Nephron progenitor cell (in vitro differentiated cells): ENCODE measurements around the gene DOCK9.
"Not testable (repeated sequence)": the region's sequence is repeated elsewhere in the genome, so short reads cannot be mapped to it uniquely, and the experiment has no call there.

ENCODE experiments used
- DNase-seq: peaks from one replicate; pipeline ENCODE4 v3.0.0; 2021
- H3K27ac Mint-ChIP-seq: 2 replicates; pipeline ENCODE4 v1.8.0; 2021; ENCODE audit warnings: mild to moderate bottlenecking, moderate library complexity, mixed read lengths
- H3K27me3 Mint-ChIP-seq: 2 replicates; pipeline ENCODE4 v1.8.0; 2021; ENCODE audit warnings: mild to moderate bottlenecking, low read depth, mixed read lengths; ENCODE audit not compliant: poor library complexity
- H3K36me3 Mint-ChIP-seq: 2 replicates; pipeline ENCODE4 v1.8.0; 2021; ENCODE audit warnings: low read depth, mixed read lengths
- H3K4me1 Mint-ChIP-seq: 2 replicates; pipeline ENCODE4 v1.8.0; 2021; ENCODE audit warnings: mixed read lengths
- H3K4me3 Mint-ChIP-seq: 2 replicates; pipeline ENCODE4 v1.8.0; 2021; ENCODE audit warnings: mild to moderate bottlenecking, moderate library complexity, mixed read lengths
- H3K9me3 Mint-ChIP-seq: 2 replicates; pipeline ENCODE4 v1.8.0; 2021; ENCODE audit warnings: mild to moderate bottlenecking, moderate library complexity, mixed read lengths
- CTCF ChIP-seq: fragments of 200-600 bp; sonication (generic); IDR thresholded peaks from 2 replicates; pipeline ENCODE4 v1.5.0; 2021; ENCODE audit warnings: antibody characterized with exemption

The DOCK9 gene

GRCh38 chr13:98820300-98820699, 157.6 kb downstream of the DOCK9 start:
- no peak for DNase-seq
- H3K4me1 Mint-ChIP-seq, result peaks cover 16% of the 10 kb centered on the region
- no peak overlapping the region for H3K4me3 Mint-ChIP-seq
- H3K27me3 Mint-ChIP-seq, result peaks cover 3% of the 10 kb centered on the region
- TF ChIP-seq CTCF, result no peak
- no peak overlapping the region for H3K27ac Mint-ChIP-seq
- no peaks in the 10 kb centered on the region for H3K9me3 Mint-ChIP-seq
- H3K36me3 Mint-ChIP-seq, result no peaks in the 10 kb centered on the region

GRCh38 chr13:98819382-98820010, 158.4 kb downstream of the DOCK9 start:
- no peak overlapping the region for H3K4me3 Mint-ChIP-seq
- no peaks in the 10 kb centered on the region for H3K9me3 Mint-ChIP-seq
- DNase-seq, result no peak
- no peaks in the 10 kb centered on the region for H3K36me3 Mint-ChIP-seq
- H3K27me3 Mint-ChIP-seq, result peaks cover 3% of the 10 kb centered on the region
- peaks cover 11% of the 10 kb centered on the region for H3K4me1 Mint-ChIP-seq
- TF ChIP-seq CTCF, result no peak
- no peak overlapping the region for H3K27ac Mint-ChIP-seq

GRCh38 chr13:98816406-98816805, 161.5 kb downstream of the DOCK9 start:
- no peaks in the 10 kb centered on the region for H3K9me3 Mint-ChIP-seq
- peaks cover 4% of the 10 kb centered on the region for H3K4me1 Mint-ChIP-seq
- H3K36me3 Mint-ChIP-seq, result no peaks in the 10 kb centered on the region
- no peak for TF ChIP-seq CTCF
- peak overlapping the region; percentile 17 for H3K27ac Mint-ChIP-seq
- no peak overlapping the region for H3K4me3 Mint-ChIP-seq
- no peak for DNase-seq
- H3K27me3 Mint-ChIP-seq, result peaks cover 3% of the 10 kb centered on the region

GRCh38 chr13:98813993-98814392, 163.9 kb downstream of the DOCK9 start:
- no peaks in the 10 kb centered on the region for H3K4me1 Mint-ChIP-seq
- no peak overlapping the region for H3K27ac Mint-ChIP-seq
- H3K9me3 Mint-ChIP-seq, result no peaks in the 10 kb centered on the region
- H3K27me3 Mint-ChIP-seq, result peaks cover 3% of the 10 kb centered on the region
- peaks cover 3% of the 10 kb centered on the region for H3K36me3 Mint-ChIP-seq
- no peak for TF ChIP-seq CTCF
- no peak overlapping the region for H3K4me3 Mint-ChIP-seq
- no peak for DNase-seq

- H3K27me3 Mint-ChIP-seq, H3K4me1 Mint-ChIP-seq, H3K4me3 Mint-ChIP-seq, H3K27ac Mint-ChIP-seq, H3K9me3 Mint-ChIP-seq, DNase-seq, H3K36me3 Mint-ChIP-seq: not testable (repeated sequence)
Observed at GRCh38 chr13:98812186-98812790, 165.6 kb downstream of the DOCK9 start.

- no peak for DNase-seq
- H3K4me1 Mint-ChIP-seq, result no peaks in the 10 kb centered on the region
- no peak for TF ChIP-seq CTCF
- no peaks in the 10 kb centered on the region for H3K27me3 Mint-ChIP-seq
- H3K9me3 Mint-ChIP-seq, result no peaks in the 10 kb centered on the region
- H3K4me3 Mint-ChIP-seq, result no peak overlapping the region
- peaks cover 6% of the 10 kb centered on the region for H3K36me3 Mint-ChIP-seq
- H3K27ac Mint-ChIP-seq, result no peak overlapping the region
Observed at GRCh38 chr13:98810746-98811145, 167.1 kb downstream of the DOCK9 start.
